ENCODE measurements around the gene ACSS3.

- TF ChIP-seq CTCF (IDR thresholded peaks at IDR 0.05) (no peak), REST (IDR thresholded peaks at IDR 0.05; ENCODE audit: low read depth, low read length) (no peak), FOXM1 (IDR thresholded peaks at IDR 0.05; ENCODE audit: low read depth) (no peak)
Observed at GRCh38 chr12:81207664-81208063, 129.8 kb downstream of the ACSS3 start.
